Kidney epithelial cell (primary cell): ENCODE results near the gene IFRD1. TPM values are rescaled to one million over a fixed set of nuclear protein-coding genes. Genes with fewer than 3 reads are reported as not detected.

ENCODE experiments used
- DNase-seq: peaks from one replicate; pipeline ENCODE4 v3.0.0-alpha.2; 2010; ENCODE audit warnings: low read depth
- H3K27me3 ChIP-seq: 2 replicates; pipeline ENCODE4 v1.6.0; 2011; ENCODE audit warnings: low read length; ENCODE audit not compliant: control insufficient read depth, insufficient read depth
- H3K36me3 ChIP-seq: 2 replicates; pipeline ENCODE4 v1.5.1; 2011; ENCODE audit warnings: low read length; ENCODE audit not compliant: control insufficient read depth, insufficient read depth
- H3K4me3 ChIP-seq: 2 replicates; pipeline ENCODE4 v1.5.1; 2011; ENCODE audit warnings: low read depth, mild to moderate bottlenecking, control low read depth, low read length
- total RNA-seq: library from RNA; depleted of rRNA; stranded (reverse); fragments of >200 nt; gene quantifications from 2 replicates; pipeline ENCODE4 v1.2.3, GENCODE V29; 2015
- TF ChIP-seq, protein P1 (sequence below): IDR thresholded peaks from 2 replicates; pipeline ENCODE4 v1.5.1; 2011; ENCODE audit warnings: mild to moderate bottlenecking, moderate library complexity, low read length, control low read depth, inconsistent platforms; ENCODE audit not compliant: insufficient read depth, poor library complexity, severe bottlenecking

The IFRD1 gene
- total RNA-seq, 1 donor from 2014 or later, result 87.3 TPM

- TF ChIP-seq, protein P1, sequence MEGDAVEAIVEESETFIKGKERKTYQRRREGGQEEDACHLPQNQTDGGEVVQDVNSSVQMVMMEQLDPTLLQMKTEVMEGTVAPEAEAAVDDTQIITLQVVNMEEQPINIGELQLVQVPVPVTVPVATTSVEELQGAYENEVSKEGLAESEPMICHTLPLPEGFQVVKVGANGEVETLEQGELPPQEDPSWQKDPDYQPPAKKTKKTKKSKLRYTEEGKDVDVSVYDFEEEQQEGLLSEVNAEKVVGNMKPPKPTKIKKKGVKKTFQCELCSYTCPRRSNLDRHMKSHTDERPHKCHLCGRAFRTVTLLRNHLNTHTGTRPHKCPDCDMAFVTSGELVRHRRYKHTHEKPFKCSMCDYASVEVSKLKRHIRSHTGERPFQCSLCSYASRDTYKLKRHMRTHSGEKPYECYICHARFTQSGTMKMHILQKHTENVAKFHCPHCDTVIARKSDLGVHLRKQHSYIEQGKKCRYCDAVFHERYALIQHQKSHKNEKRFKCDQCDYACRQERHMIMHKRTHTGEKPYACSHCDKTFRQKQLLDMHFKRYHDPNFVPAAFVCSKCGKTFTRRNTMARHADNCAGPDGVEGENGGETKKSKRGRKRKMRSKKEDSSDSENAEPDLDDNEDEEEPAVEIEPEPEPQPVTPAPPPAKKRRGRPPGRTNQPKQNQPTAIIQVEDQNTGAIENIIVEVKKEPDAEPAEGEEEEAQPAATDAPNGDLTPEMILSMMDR, result no peak
- DNase-seq, result no peak
- H3K4me3 ChIP-seq, result no peak overlapping the region
- H3K36me3 ChIP-seq, result no peaks in the 10 kb centered on the region
- no peaks in the 10 kb centered on the region for H3K27me3 ChIP-seq
These were observed 45.0 kb downstream of the IFRD1 start for GRCh38 chr7:112495156-112495788.

DNA sequence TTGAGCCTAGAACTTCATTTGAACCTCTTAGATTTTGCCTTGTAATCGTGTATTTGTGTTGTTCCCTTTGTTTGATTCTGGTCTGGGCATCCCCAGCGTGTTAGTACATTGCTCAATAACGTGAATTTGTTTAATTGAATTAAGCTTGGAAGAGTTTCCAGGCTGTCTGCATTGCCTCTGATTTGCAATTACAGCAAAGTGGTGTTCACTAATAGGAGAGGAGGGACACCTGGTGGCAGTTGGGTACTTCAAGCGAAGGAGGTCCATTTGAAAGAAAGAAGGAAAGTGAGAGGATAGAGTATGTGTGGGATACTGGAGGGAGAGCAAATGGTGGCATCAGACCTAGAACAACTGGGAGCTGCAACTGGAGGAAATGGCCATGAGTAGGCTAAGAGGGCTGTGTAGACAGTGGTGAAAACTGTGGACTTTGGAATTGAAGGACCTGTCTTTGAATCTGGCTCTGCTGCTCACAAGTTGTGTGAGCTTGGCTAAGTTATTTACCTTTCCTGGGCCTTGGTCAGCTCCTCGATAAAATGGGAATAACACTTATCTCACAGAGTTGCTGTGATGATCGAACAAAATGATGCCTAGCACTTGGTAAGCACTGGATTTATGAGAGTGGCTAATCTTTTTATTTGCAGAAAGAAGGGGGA, 45.7 kb downstream of the IFRD1 start:
- no peak overlapping the region for H3K4me3 ChIP-seq
- no peaks in the 10 kb centered on the region for H3K36me3 ChIP-seq
- TF ChIP-seq, protein P1, result peak; percentile 64
- DNase-seq, result no peak
- no peaks in the 10 kb centered on the region for H3K27me3 ChIP-seq

GRCh38 chr7:112497481-112497880, 47.2 kb downstream of the IFRD1 start:
- H3K36me3 ChIP-seq, result no peaks in the 10 kb centered on the region
- no peak for DNase-seq
- H3K27me3 ChIP-seq, result no peaks in the 10 kb centered on the region
- TF ChIP-seq, protein P1, result no peak
- H3K4me3 ChIP-seq, result no peak overlapping the region

DNA sequence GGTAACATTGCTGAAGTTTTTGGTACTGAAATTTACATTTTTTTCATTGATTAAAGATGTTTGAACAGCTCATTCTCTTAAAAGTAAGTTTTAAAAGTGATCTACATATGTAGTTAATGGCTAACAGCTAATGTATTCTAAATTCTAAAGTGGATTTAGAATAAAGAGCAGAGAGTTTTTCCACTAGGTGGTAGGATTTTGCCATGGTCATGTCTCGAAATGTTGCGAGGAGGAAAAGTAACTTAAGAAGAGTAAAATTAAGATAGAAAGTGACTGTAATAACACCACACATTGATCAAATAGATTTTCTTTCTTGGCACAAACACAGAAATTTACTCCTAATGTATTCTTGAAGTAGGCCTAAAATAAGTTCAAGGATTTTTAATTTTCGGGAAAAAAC, 50.4 kb downstream of the IFRD1 start:
- H3K36me3 ChIP-seq, result no peaks in the 10 kb centered on the region
- DNase-seq, result no peak
- no peak overlapping the region for H3K4me3 ChIP-seq
- no peaks in the 10 kb centered on the region for H3K27me3 ChIP-seq
- TF ChIP-seq, protein P1, result no peak

- Histone ChIP-seq H3K36me3 (no peaks in the 10 kb centered on the region), H3K4me3 (no peak overlapping the region), H3K27me3 (no peaks in the 10 kb centered on the region)
- no peak for DNase-seq
- TF ChIP-seq, protein P1, result no peak
These were observed 51.7 kb downstream of the IFRD1 start for GRCh38 chr7:112501801-112502503.
